Osteoblast (primary cell): Measurements from ENCODE around the gene TIAM2. TPM values are rescaled to one million over a fixed set of nuclear protein-coding genes. Genes with fewer than 3 reads are reported as not detected.

ENCODE experiments used
- DNase-seq: peaks from one replicate; pipeline ENCODE4 v3.0.0; 2011; ENCODE audit warnings: low spot score, mixed read lengths; ENCODE audit not compliant: insufficient read length; ENCODE audit errors: missing footprints
- H2AFZ ChIP-seq: 2 replicates; pipeline ENCODE4 v1.6.0; 2011; ENCODE audit warnings: mild to moderate bottlenecking, low read length
- H3K27ac ChIP-seq: 2 replicates; pipeline ENCODE4 v1.5.1; 2011; ENCODE audit warnings: mild to moderate bottlenecking, low read depth, low read length, moderate library complexity
- H3K27me3 ChIP-seq: 2 replicates; pipeline ENCODE4 v1.6.0; 2012; ENCODE audit warnings: mild to moderate bottlenecking, control low read depth, inconsistent platforms, low read length, moderate library complexity; ENCODE audit not compliant: insufficient read depth
- H3K36me3 ChIP-seq: 2 replicates; pipeline ENCODE4 v1.5.1; 2011; ENCODE audit warnings: mild to moderate bottlenecking, low read length, control low read depth, moderate library complexity; ENCODE audit not compliant: insufficient read depth
- H3K4me1 ChIP-seq: 2 replicates; pipeline ENCODE4 v1.5.1; 2011; ENCODE audit warnings: mild to moderate bottlenecking, low read length, control low read depth, moderate library complexity; ENCODE audit not compliant: insufficient read depth
- H3K4me2 ChIP-seq: 2 replicates; pipeline ENCODE4 v1.6.0; 2011; ENCODE audit warnings: mild to moderate bottlenecking, low read length; ENCODE audit not compliant: insufficient read depth
- H3K4me3 ChIP-seq: fragments of 200-600 bp; sonication (generic); 3 replicates; pipeline ENCODE4 v1.5.1; 2012; ENCODE audit warnings: mild to moderate bottlenecking, low read length, inconsistent platforms; ENCODE audit not compliant: insufficient read depth
- H3K79me2 ChIP-seq: 2 replicates; pipeline ENCODE4 v1.6.0; 2012; ENCODE audit warnings: mild to moderate bottlenecking, low read length, control low read depth, inconsistent platforms; ENCODE audit not compliant: insufficient read depth
- H3K9me3 ChIP-seq: 2 replicates; pipeline ENCODE4 v1.5.1; 2011; ENCODE audit warnings: low read depth, low read length, control low read depth
- H4K20me1 ChIP-seq: 2 replicates; pipeline ENCODE4 v1.6.0; 2012; ENCODE audit warnings: mild to moderate bottlenecking, low read length, control low read depth; ENCODE audit not compliant: insufficient read depth
- total RNA-seq: library from RNA; depleted of rRNA; stranded (reverse); fragments of >200 nt; gene quantifications from 2 replicates; pipeline ENCODE4 v1.2.3, GENCODE V29; 2012
- TF ChIP-seq, protein P1 (sequence below): IDR thresholded peaks from 2 replicates; pipeline ENCODE4 v1.5.1; 2011; ENCODE audit warnings: mild to moderate bottlenecking, low read depth, low read length, moderate library complexity; ENCODE audit errors: extremely low read depth

The TIAM2 gene
- 25.3 and 31.8 TPM in 2 replicates for total RNA-seq

DNA sequence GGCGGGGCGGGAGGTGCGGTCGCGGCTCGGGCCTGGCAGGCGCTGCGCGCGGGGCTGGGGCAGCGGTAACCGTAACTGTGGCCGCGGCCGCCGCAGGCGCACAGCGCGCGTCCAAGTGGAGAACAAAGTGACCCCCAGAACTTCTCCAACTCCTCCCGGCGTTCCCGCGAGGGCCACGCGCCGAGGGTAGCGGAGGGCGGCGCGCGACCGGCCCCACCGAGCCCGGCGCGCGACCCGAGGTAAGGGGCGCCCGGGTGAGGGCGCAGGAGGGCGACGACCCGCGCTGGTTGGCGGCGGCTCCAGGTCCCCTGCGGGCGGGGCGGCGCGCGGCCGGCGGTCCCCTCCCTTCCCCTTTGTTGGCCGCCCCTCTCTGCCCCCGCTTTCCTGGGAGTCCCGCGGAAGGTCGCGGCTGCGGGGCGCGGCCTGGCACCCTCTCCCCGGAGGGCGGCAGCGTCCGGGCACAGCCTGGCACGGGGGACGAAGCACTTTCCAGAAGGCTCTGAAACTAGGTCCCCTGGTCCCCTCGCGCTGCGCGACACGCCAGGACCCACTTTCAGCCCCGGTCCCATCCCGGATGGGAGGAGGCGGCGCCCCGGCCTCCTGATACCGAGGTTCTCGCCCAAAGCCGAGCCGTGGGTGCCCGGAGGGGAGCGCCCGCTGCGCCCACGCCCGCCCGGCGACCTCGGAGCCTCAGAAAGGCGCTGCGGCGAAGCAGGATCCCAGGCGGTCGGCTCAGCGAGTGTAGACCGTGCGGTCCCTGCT is at the start of gene TIAM2:
TIAM2 (plus strand) TSS at position 62 of the 762 bp plus-strand sequence. CDS start 133,909 bp downstream, outside the sequence.
- DNase-seq, result peak; percentile 93
- H3K9me3 ChIP-seq, result no peaks in the 10 kb centered on the region
- H3K4me1 ChIP-seq, result peaks cover 5% of the 10 kb centered on the region
- TF ChIP-seq, protein P1, sequence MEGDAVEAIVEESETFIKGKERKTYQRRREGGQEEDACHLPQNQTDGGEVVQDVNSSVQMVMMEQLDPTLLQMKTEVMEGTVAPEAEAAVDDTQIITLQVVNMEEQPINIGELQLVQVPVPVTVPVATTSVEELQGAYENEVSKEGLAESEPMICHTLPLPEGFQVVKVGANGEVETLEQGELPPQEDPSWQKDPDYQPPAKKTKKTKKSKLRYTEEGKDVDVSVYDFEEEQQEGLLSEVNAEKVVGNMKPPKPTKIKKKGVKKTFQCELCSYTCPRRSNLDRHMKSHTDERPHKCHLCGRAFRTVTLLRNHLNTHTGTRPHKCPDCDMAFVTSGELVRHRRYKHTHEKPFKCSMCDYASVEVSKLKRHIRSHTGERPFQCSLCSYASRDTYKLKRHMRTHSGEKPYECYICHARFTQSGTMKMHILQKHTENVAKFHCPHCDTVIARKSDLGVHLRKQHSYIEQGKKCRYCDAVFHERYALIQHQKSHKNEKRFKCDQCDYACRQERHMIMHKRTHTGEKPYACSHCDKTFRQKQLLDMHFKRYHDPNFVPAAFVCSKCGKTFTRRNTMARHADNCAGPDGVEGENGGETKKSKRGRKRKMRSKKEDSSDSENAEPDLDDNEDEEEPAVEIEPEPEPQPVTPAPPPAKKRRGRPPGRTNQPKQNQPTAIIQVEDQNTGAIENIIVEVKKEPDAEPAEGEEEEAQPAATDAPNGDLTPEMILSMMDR, result no peak
- no peak within 1 kb of the TSS for H3K27ac ChIP-seq
- peaks cover 3% of the 10 kb centered on the region for H4K20me1 ChIP-seq
- no peaks in the 10 kb centered on the region for H3K36me3 ChIP-seq
- peak within 1 kb of the TSS; percentile 92 for H3K4me2 ChIP-seq
- peak within 1 kb of the TSS; percentile 86 for H2AFZ ChIP-seq
- peak within 1 kb of the TSS; percentile 86 for H3K4me3 ChIP-seq
- no peaks in the 10 kb centered on the region for H3K27me3 ChIP-seq
- no peaks in the 10 kb centered on the region for H3K79me2 ChIP-seq

DNA sequence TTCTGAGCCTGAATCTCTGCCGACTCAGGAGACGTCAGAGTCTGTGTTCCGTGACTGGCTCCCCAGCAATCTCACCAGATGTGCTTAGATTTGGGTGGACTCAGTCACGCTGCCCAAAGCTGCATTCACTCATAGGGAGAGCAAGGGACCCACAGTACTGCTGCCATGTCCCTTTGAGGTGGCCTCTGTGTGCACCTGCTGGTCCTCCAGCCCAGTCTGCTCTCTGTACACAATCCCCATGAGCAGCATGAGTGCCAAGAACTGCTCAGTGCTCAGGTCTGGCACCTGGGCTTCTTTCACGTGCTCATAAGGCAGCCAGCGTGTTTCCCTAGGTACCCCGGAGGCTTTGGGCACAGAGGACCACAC is 44.2 kb upstream of the TIAM2 start:
- no peaks in the 10 kb centered on the region for H3K4me1 ChIP-seq

DNA sequence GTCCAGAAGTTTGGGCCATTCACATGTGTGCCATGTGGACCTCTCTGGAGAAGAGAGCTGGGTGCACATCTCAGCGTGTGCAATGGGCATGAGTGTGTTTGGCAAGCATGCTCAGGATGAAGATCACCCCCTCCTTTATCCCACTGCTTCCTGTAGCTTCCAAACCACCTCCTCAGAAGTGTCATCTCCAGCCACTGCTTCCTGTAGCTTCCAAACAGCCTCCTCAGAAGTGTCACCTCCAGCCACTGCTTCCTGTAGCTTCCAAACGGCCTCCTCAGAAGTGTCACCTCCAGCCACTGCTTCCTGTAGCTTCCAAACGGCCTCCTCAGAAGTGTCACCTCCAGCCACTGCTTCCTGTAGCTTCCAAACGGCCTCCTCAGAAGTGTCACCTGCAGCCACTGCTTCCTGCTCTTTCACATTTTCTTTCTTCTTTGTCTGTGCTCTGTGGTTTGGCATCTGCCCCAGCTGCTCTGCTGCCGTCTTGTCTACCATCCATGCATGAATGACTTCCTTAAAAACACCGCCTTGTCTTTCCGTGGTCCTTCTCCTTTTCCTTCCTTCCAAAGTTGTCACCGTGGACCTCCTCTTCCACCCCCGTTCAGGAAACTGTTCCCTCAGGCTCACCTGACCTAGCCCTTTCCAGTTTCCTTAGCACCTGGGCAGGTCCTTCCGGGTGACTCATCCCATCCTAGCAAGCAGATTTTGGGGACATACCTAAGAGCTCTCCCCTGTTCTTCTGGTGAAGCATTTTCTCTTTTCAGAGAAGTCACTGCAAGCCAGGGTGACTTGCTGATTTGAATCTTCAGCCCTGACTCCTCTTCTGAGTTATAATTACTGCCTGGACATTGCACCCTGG is 43.5 kb upstream of the TIAM2 start:
- Histone ChIP-seq H3K27ac (no peak overlapping the region), H3K4me1 (no peaks in the 10 kb centered on the region), H3K27me3 (no peaks in the 10 kb centered on the region), H3K4me3 (no peak overlapping the region), H3K36me3 (no peaks in the 10 kb centered on the region), H4K20me1 (no peaks in the 10 kb centered on the region), H2AFZ (no peak overlapping the region), H3K9me3 (no peaks in the 10 kb centered on the region), H3K4me2 (no peak overlapping the region), H3K79me2 (no peaks in the 10 kb centered on the region)
- DNase-seq, result no peak
- TF ChIP-seq, protein P1, result no peak

More for the DNA sequence above, 44.2 kb upstream of the TIAM2 start:
- no peaks in the 10 kb centered on the region for H3K9me3 ChIP-seq
- no peaks in the 10 kb centered on the region for H3K36me3 ChIP-seq
- H3K79me2 ChIP-seq, result no peaks in the 10 kb centered on the region
- H3K27me3 ChIP-seq, result no peaks in the 10 kb centered on the region
- no peak overlapping the region for H3K4me3 ChIP-seq
- no peak overlapping the region for H3K4me2 ChIP-seq
- H4K20me1 ChIP-seq, result no peaks in the 10 kb centered on the region
- DNase-seq, result no peak
- TF ChIP-seq, protein P1, result no peak
- no peak overlapping the region for H3K27ac ChIP-seq
- H2AFZ ChIP-seq, result no peak overlapping the region

DNA sequence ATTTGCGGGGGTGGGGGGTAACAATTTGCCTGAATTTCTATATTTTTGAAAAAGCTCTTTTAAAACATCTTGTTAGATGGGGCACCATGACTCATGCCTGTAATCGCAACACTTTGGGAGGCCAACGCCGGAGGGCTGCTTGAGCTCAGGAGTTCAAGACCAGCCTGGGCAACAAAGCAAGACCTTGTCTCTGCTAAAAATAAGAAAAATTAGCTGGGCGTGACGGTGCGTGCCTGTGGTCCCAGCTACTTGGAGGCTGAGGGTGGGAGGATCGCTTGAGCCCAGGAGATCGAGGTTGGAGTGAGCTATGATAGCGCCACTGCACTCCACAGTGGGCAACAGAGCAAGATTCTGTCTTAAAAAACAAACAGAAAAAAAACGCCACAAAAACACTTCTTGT is 41.5 kb upstream of the TIAM2 start:
- H3K27me3 ChIP-seq, result no peaks in the 10 kb centered on the region
- H3K4me2 ChIP-seq, result no peak overlapping the region
- no peak overlapping the region for H3K27ac ChIP-seq
- no peaks in the 10 kb centered on the region for H4K20me1 ChIP-seq
- no peaks in the 10 kb centered on the region for H3K4me1 ChIP-seq
- no peak for DNase-seq
- H3K4me3 ChIP-seq, result no peak overlapping the region
- no peaks in the 10 kb centered on the region for H3K79me2 ChIP-seq
- H3K9me3 ChIP-seq, result no peaks in the 10 kb centered on the region
- H3K36me3 ChIP-seq, result no peaks in the 10 kb centered on the region
- TF ChIP-seq, protein P1, result no peak
- no peak overlapping the region for H2AFZ ChIP-seq
